ENCODE data around the gene FMNL2. TPM values are rescaled to one million over a fixed set of nuclear protein-coding genes. Genes with fewer than 3 reads are reported as not detected.

Gene FMNL2
- total RNA-seq, 1 experiment from 2014 or later, result 43.1 TPM

GRCh38 chr2:152431370-152432098 is 96.6 kb downstream of the FMNL2 start:
- Histone ChIP-seq H3K27me3 (replicated peaks; ENCODE audit: insufficient read depth, low read depth, low read length, poor library complexity) (no peaks in the 10 kb centered on the region), H3K27ac (ENCODE audit: low read depth, low read length, poor library complexity, severe bottlenecking) (peak overlapping the region; percentile 90), H3K4me1 (ENCODE audit: insufficient read depth, low read length, poor library complexity, severe bottlenecking) (peaks cover 87% of the 10 kb centered on the region), H3K9me3 (ENCODE audit: low read depth, low read length, poor library complexity, severe bottlenecking) (no peaks in the 10 kb centered on the region), H3K4me3 (ENCODE audit: low read depth, low read length, poor library complexity, severe bottlenecking) (no peak overlapping the region), H3K36me3 (ENCODE audit: insufficient read depth, low read length, poor library complexity, severe bottlenecking) (no peaks in the 10 kb centered on the region)
- BruUV-seq (replicated peaks), result TSS peak; percentile 92
- CTCF ChIA-PET, result no interaction called here
- intact Hi-C loops (cut with micrococcal nuclease; ENCODE audit: unreplicated experiment), result loop anchor here (1.0 kb wide), 1 partner anchor 95 kb away; no protein-coding TSS in a partner anchor
- TF ChIP-seq CTCF (conservative IDR thresholded peaks at IDR 0.05; ENCODE audit: low read depth, low read length), result no peak
- TF ChIP-seq EZH2 (IDR thresholded peaks at IDR 0.05; ENCODE audit: borderline replicate concordance, low read depth, low read length, poor library complexity, severe bottlenecking), result no peak
- no peak for DNase-seq (ENCODE audit: low spot score)
- POLR2A ChIA-PET (ENCODE audit: low non-redundant PET), result no interaction called here

- ChIA-PET POLR2A (ENCODE audit: low non-redundant PET) (interaction anchor here (0.6 kb wide), 1 partner anchor 12 kb away, joined by 3 read pairs; no protein-coding TSS in a partner anchor), CTCF (interaction anchor here (0.6 kb wide), 2 partner anchors 22 to 89 kb away, joined by 3 to 4 read pairs; no protein-coding TSS in a partner anchor)
- TF ChIP-seq EZH2 (IDR thresholded peaks at IDR 0.05; ENCODE audit: borderline replicate concordance, low read depth, low read length, poor library complexity, severe bottlenecking) (no peak), CTCF (conservative IDR thresholded peaks at IDR 0.05; ENCODE audit: low read depth, low read length) (no peak)
- intact Hi-C loops (cut with micrococcal nuclease; ENCODE audit: unreplicated experiment), result loop anchor here (1.0 kb wide), 1 partner anchor 96 kb away; no protein-coding TSS in a partner anchor
- H3K4me1 ChIP-seq (ENCODE audit: insufficient read depth, low read length, poor library complexity, severe bottlenecking), result peaks cover 88% of the 10 kb centered on the region
- H3K36me3 ChIP-seq (ENCODE audit: insufficient read depth, low read length, poor library complexity, severe bottlenecking), result no peaks in the 10 kb centered on the region
- no peak overlapping the region for H3K4me3 ChIP-seq (ENCODE audit: low read depth, low read length, poor library complexity, severe bottlenecking)
- DNase-seq (ENCODE audit: low spot score), result peak; percentile 97
- H3K27me3 ChIP-seq (replicated peaks; ENCODE audit: insufficient read depth, low read depth, low read length, poor library complexity), result no peaks in the 10 kb centered on the region
- H3K27ac ChIP-seq (ENCODE audit: low read depth, low read length, poor library complexity, severe bottlenecking), result peak overlapping the region; percentile 90
- H3K9me3 ChIP-seq (ENCODE audit: low read depth, low read length, poor library complexity, severe bottlenecking), result no peaks in the 10 kb centered on the region
- BruUV-seq (replicated peaks), result no TSS peak
Measured at GRCh38 chr2:152432206-152432653, 97.3 kb downstream of the FMNL2 start.

- TF ChIP-seq EZH2 (IDR thresholded peaks at IDR 0.05; ENCODE audit: borderline replicate concordance, low read depth, low read length, poor library complexity, severe bottlenecking), result no peak
- no peak for TF ChIP-seq CTCF (conservative IDR thresholded peaks at IDR 0.05; ENCODE audit: low read depth, low read length)
- DNase-seq (ENCODE audit: low spot score), result no peak
- Histone ChIP-seq H3K27me3 (replicated peaks; ENCODE audit: insufficient read depth, low read depth, low read length, poor library complexity) (no peaks in the 10 kb centered on the region), H3K9me3 (ENCODE audit: low read depth, low read length, poor library complexity, severe bottlenecking) (no peaks in the 10 kb centered on the region), H3K27ac (ENCODE audit: low read depth, low read length, poor library complexity, severe bottlenecking) (peak overlapping the region; percentile 88), H3K36me3 (ENCODE audit: insufficient read depth, low read length, poor library complexity, severe bottlenecking) (no peaks in the 10 kb centered on the region), H3K4me3 (ENCODE audit: low read depth, low read length, poor library complexity, severe bottlenecking) (no peak overlapping the region), H3K4me1 (ENCODE audit: insufficient read depth, low read length, poor library complexity, severe bottlenecking) (peaks cover 90% of the 10 kb centered on the region)
- ChIA-PET CTCF (interaction anchor here (0.6 kb wide), 2 partner anchors 21 to 88 kb away, joined by 3 to 4 read pairs; no protein-coding TSS in a partner anchor), POLR2A (ENCODE audit: low non-redundant PET) (interaction anchor here (0.6 kb wide), 2 partner anchors 13 to 153 kb away, joined by 3 to 7 read pairs; no protein-coding TSS in a partner anchor)
- no TSS peak for BruUV-seq (replicated peaks)
- intact Hi-C loops (cut with micrococcal nuclease; ENCODE audit: unreplicated experiment), result loop anchor here (1.0 kb wide), 1 partner anchor 96 kb away; no protein-coding TSS in a partner anchor
Measured at GRCh38 chr2:152432765-152433164, 97.8 kb downstream of the FMNL2 start.

All from A673 (cell line).